Renal cortex interstitium (tissue), 11 donors: ENCODE measurements around the gene KCNIP1. TPM values are rescaled to one million over a fixed set of nuclear protein-coding genes. Genes with fewer than 3 reads are reported as not detected.

ENCODE experiments used
- DNase-seq, 11 donors: peaks; one replicate each; pipeline ENCODE4 v3.0.0-alpha.2; 2013; ENCODE audit warnings: low read depth in 9 of 11, low spot score in 4 of 11; ENCODE audit errors: extremely low read depth in 1 of 11
- polyA plus RNA-seq, 3 donors: library from polyadenylated mRNA; unstranded; fragments of 120-200 nt; gene quantifications; one replicate each; pipeline ENCODE4 v1.2.1, GENCODE V29; 2013; ENCODE audit not compliant: insufficient read length in 3 of 3

The KCNIP1 gene
- polyA plus RNA-seq, 3 donors = 9.5 to 12.7 (median 12.3) TPM

- DNase-seq = no peak
Measured at GRCh38 chr5:170498811-170499351, 4.9 kb upstream of the KCNIP1 start.

GRCh38 chr5:170499621-170500020 lies 4.2 kb upstream of the KCNIP1 start:
- DNase-seq = no peak

GRCh38 chr5:170501361-170501760 lies 2.5 kb upstream of the KCNIP1 start:
- DNase-seq = no peak

GRCh38 chr5:170501931-170502330 lies 1.9 kb upstream of the KCNIP1 start:
- DNase-seq = no peak

- DNase-seq = no peak
Measured at GRCh38 chr5:170504616-170505266, 921 bp downstream of the KCNIP1 start.

GRCh38 chr5:170508036-170508435 lies 4.2 kb downstream of the KCNIP1 start:
- no peak for DNase-seq

- no peak for DNase-seq
Measured at GRCh38 chr5:170508660-170509347, 5.0 kb downstream of the KCNIP1 start.

GRCh38 chr5:170509348-170509660 lies 5.5 kb downstream of the KCNIP1 start:
- no peak for DNase-seq

- no peak for DNase-seq
Measured at GRCh38 chr5:170510126-170510525, 6.3 kb downstream of the KCNIP1 start.

GRCh38 chr5:170510559-170510958 lies 6.7 kb downstream of the KCNIP1 start:
- no peak for DNase-seq

GRCh38 chr5:170511551-170512258 lies 7.9 kb downstream of the KCNIP1 start:
- no peak for DNase-seq

GRCh38 chr5:170513856-170514525 lies 10.2 kb downstream of the KCNIP1 start:
- DNase-seq = no peak

GRCh38 chr5:170517411-170517810 lies 13.6 kb downstream of the KCNIP1 start:
- no peak for DNase-seq

- DNase-seq = no peak
Measured at GRCh38 chr5:170518277-170518676, 14.5 kb downstream of the KCNIP1 start.

GRCh38 chr5:170519549-170519948 lies 15.7 kb downstream of the KCNIP1 start:
- no peak for DNase-seq

GRCh38 chr5:170520372-170520771 lies 16.6 kb downstream of the KCNIP1 start:
- no peak for DNase-seq

- DNase-seq = no peak
Measured at GRCh38 chr5:170522211-170523141, 18.7 kb downstream of the KCNIP1 start.

GRCh38 chr5:170523142-170523551 lies 19.3 kb downstream of the KCNIP1 start:
- no peak for DNase-seq

- DNase-seq = no peak
Measured at GRCh38 chr5:170523830-170524229, 20.0 kb downstream of the KCNIP1 start.
